ENCODE data around the gene ANAPC1. TPM values are rescaled to one million over a fixed set of nuclear protein-coding genes. Genes with fewer than 3 reads are reported as not detected.
"Not testable (repeated sequence)": the region's sequence is repeated elsewhere in the genome, so short reads cannot be mapped to it uniquely, and the experiment has no call there.

The ANAPC1 gene
- total and polyA plus RNA-seq, 7 experiments from 2014 or later = 30.6 to 77.2 (median 58.5) TPM

GRCh38 chr2:111905990-111906735, 22.2 kb upstream of the ANAPC1 start:
- POLR2A ChIA-PET = interaction anchor here (1.1 kb wide), 1 partner anchor 148 kb away, joined by 3 read pairs; no protein-coding TSS in a partner anchor
- no peaks in the 10 kb centered on the region for H3K9me3 Mint-ChIP-seq
- peaks cover 6 to 23% (median 11%) of the 10 kb centered on the region in 7 donors for H3K4me1 Mint-ChIP-seq
- H3K4me1 ChIP-seq (ENCODE audit: control insufficient read depth in 2 of 2, insufficient read depth in 2 of 2, low read length in 2 of 2) = peaks cover 0 to 10% of the 10 kb centered on the region in 2 donors
- H3K36me3 ChIP-seq (ENCODE audit: control insufficient read depth in 2 of 3, insufficient read depth in 3 of 3, low read length in 3 of 3) = no peaks in the 10 kb centered on the region
- H3K4me3 ChIP-seq (ENCODE audit: low read length) = no peak overlapping the region
- H3K4me3 Mint-ChIP-seq = peak overlapping the region in 6 of 10 donors; percentile 34 to 59 (median 43)
- peaks cover 0 to 20% (median 0%) of the 10 kb centered on the region in 5 donors for H3K27me3 Mint-ChIP-seq
- peak overlapping the region in 8 of 9 donors; percentile 47 to 87 (median 72) for H3K27ac Mint-ChIP-seq
- CTCF ChIA-PET = interaction anchor here (0.6 to 1.1 kb wide), 2 partner anchors 140 to 142 kb away, joined by 3 read pairs; no protein-coding TSS in a partner anchor
- ATAC-seq (no peak), DNase-seq (peak in 3 of 9 donors; percentile 11 to 21 (median 18))
- H3K36me3 Mint-ChIP-seq = no peaks in the 10 kb centered on the region
- intact Hi-C loops (cut with micrococcal nuclease) = no loop called here
- no peak overlapping the region for H3K27ac ChIP-seq (ENCODE audit: low read depth, low read length)
- no peaks in the 10 kb centered on the region for H3K9me3 ChIP-seq (ENCODE audit: control insufficient read depth in 2 of 3, low read length in 3 of 3)
- no peaks in the 10 kb centered on the region for H3K27me3 ChIP-seq (ENCODE audit: control insufficient read depth in 2 of 2, insufficient read depth in 2 of 2, low read length in 2 of 2)

- H3K36me3 ChIP-seq (ENCODE audit: control insufficient read depth in 2 of 3, insufficient read depth in 3 of 3, low read length in 3 of 3); H3K36me3 Mint-ChIP-seq; H3K27ac ChIP-seq (ENCODE audit: low read depth, low read length); H3K9me3 Mint-ChIP-seq; H3K9me3 ChIP-seq (ENCODE audit: control insufficient read depth in 2 of 3, low read length in 3 of 3); DNase-seq; intact Hi-C loops (cut with micrococcal nuclease); H3K27me3 ChIP-seq (ENCODE audit: control insufficient read depth in 2 of 2, insufficient read depth in 2 of 2, low read length in 2 of 2); ATAC-seq; H3K4me3 ChIP-seq (ENCODE audit: low read length): not testable (repeated sequence)
- H3K4me1 ChIP-seq (ENCODE audit: control insufficient read depth in 2 of 2, insufficient read depth in 2 of 2, low read length in 2 of 2) = peaks cover 0 to 10% of the 10 kb centered on the region in 2 donors
- ChIA-PET POLR2A (interaction anchor here (0.6 to 1.1 kb wide), 2 partner anchors 9 to 148 kb away, joined by 3 read pairs; no protein-coding TSS in a partner anchor), CTCF (interaction anchor here (1.1 kb wide), 1 partner anchor 143 kb away, joined by 3 read pairs; no protein-coding TSS in a partner anchor)
- peak overlapping the region in 2 of 9 donors; percentile 50 to 78 for H3K27ac Mint-ChIP-seq
- H3K4me3 Mint-ChIP-seq = peak overlapping the region in 1 of 10 donors; percentile 1
- peaks cover 0 to 25% (median 4%) of the 10 kb centered on the region in 5 donors for H3K27me3 Mint-ChIP-seq
- peaks cover 6 to 29% (median 15%) of the 10 kb centered on the region in 7 donors for H3K4me1 Mint-ChIP-seq
Measured at GRCh38 chr2:111905475-111905869, 21.5 kb upstream of the ANAPC1 start.

- Histone ChIP-seq H3K36me3 (ENCODE audit: control insufficient read depth in 2 of 3, insufficient read depth in 3 of 3, low read length in 3 of 3) (no peaks in the 10 kb centered on the region), H3K4me1 (ENCODE audit: control insufficient read depth in 2 of 2, insufficient read depth in 2 of 2, low read length in 2 of 2) (peaks cover 0 to 10% of the 10 kb centered on the region in 2 donors), H3K4me3 (ENCODE audit: low read length) (no peak overlapping the region), H3K27ac (ENCODE audit: low read depth, low read length) (no peak overlapping the region), H3K9me3 (ENCODE audit: control insufficient read depth in 2 of 3, low read length in 3 of 3) (no peaks in the 10 kb centered on the region), H3K27me3 (ENCODE audit: control insufficient read depth in 2 of 2, insufficient read depth in 2 of 2, low read length in 2 of 2) (no peaks in the 10 kb centered on the region)
- ChIA-PET CTCF (no interaction called here), POLR2A (interaction anchor here (0.6 to 1.1 kb wide), 2 partner anchors 9 to 149 kb away, joined by 3 read pairs; no protein-coding TSS in a partner anchor)
- no peak overlapping the region for H3K27ac Mint-ChIP-seq
- H3K27me3 Mint-ChIP-seq = peaks cover 0 to 31% (median 7%) of the 10 kb centered on the region in 5 donors
- H3K9me3 Mint-ChIP-seq = no peaks in the 10 kb centered on the region
- H3K4me3 Mint-ChIP-seq = no peak overlapping the region
- peaks cover 6 to 34% (median 15%) of the 10 kb centered on the region in 7 donors for H3K4me1 Mint-ChIP-seq
- no peak for DNase-seq
- ATAC-seq = no peak
- no peaks in the 10 kb centered on the region for H3K36me3 Mint-ChIP-seq
- intact Hi-C loops (cut with micrococcal nuclease) = no loop called here
Measured at GRCh38 chr2:111904726-111905474, 20.9 kb upstream of the ANAPC1 start.

- intact Hi-C loops (cut with micrococcal nuclease) = no loop called here
- DNase-seq (no peak), ATAC-seq (no peak)
- peaks cover 0 to 10% of the 10 kb centered on the region in 2 donors for H3K4me1 ChIP-seq (ENCODE audit: control insufficient read depth in 2 of 2, insufficient read depth in 2 of 2, low read length in 2 of 2)
- peaks cover 0 to 40% (median 7%) of the 10 kb centered on the region in 5 donors for H3K27me3 Mint-ChIP-seq
- no peak overlapping the region for H3K27ac ChIP-seq (ENCODE audit: low read depth, low read length)
- peaks cover 6 to 37% (median 15%) of the 10 kb centered on the region in 7 donors for H3K4me1 Mint-ChIP-seq
- POLR2A ChIA-PET = no interaction called here
- H3K36me3 ChIP-seq (ENCODE audit: control insufficient read depth in 2 of 3, insufficient read depth in 3 of 3, low read length in 3 of 3) = no peaks in the 10 kb centered on the region
- no peaks in the 10 kb centered on the region for H3K9me3 ChIP-seq (ENCODE audit: control insufficient read depth in 2 of 3, low read length in 3 of 3)
- H3K4me3 ChIP-seq (ENCODE audit: low read length) = no peak overlapping the region
- H3K27ac Mint-ChIP-seq = no peak overlapping the region
- H3K4me3 Mint-ChIP-seq = no peak overlapping the region
- no peaks in the 10 kb centered on the region for H3K27me3 ChIP-seq (ENCODE audit: control insufficient read depth in 2 of 2, insufficient read depth in 2 of 2, low read length in 2 of 2)
- H3K9me3 Mint-ChIP-seq = no peaks in the 10 kb centered on the region
- no peaks in the 10 kb centered on the region for H3K36me3 Mint-ChIP-seq
- CTCF ChIA-PET = no interaction called here
Measured at GRCh38 chr2:111903930-111904439, 20.0 kb upstream of the ANAPC1 start.

GRCh38 chr2:111903516-111903915, 19.5 kb upstream of the ANAPC1 start:
- Histone ChIP-seq H3K27ac (ENCODE audit: low read depth, low read length) (no peak overlapping the region), H3K27me3 (ENCODE audit: control insufficient read depth in 2 of 2, insufficient read depth in 2 of 2, low read length in 2 of 2) (no peaks in the 10 kb centered on the region), H3K9me3 (ENCODE audit: control insufficient read depth in 2 of 3, low read length in 3 of 3) (no peaks in the 10 kb centered on the region), H3K36me3 (ENCODE audit: control insufficient read depth in 2 of 3, insufficient read depth in 3 of 3, low read length in 3 of 3) (no peaks in the 10 kb centered on the region), H3K4me3 (ENCODE audit: low read length) (no peak overlapping the region), H3K4me1 (ENCODE audit: control insufficient read depth in 2 of 2, insufficient read depth in 2 of 2, low read length in 2 of 2) (peaks cover 0 to 10% of the 10 kb centered on the region in 2 donors)
- ChIA-PET POLR2A (no interaction called here), CTCF (interaction anchor here (0.6 kb wide), 1 partner anchor 14 kb away, joined by 3 read pairs; no protein-coding TSS in a partner anchor)
- Mint-ChIP-seq H3K9me3 (no peaks in the 10 kb centered on the region), H3K36me3 (no peaks in the 10 kb centered on the region), H3K4me1 (peaks cover 6 to 37% (median 15%) of the 10 kb centered on the region in 7 donors), H3K27ac (no peak overlapping the region), H3K27me3 (peaks cover 0 to 41% (median 7%) of the 10 kb centered on the region in 5 donors), H3K4me3 (no peak overlapping the region)
- no peak for ATAC-seq
- intact Hi-C loops (cut with micrococcal nuclease) = no loop called here
- no peak for DNase-seq

GRCh38 chr2:111900859-111901258, 16.9 kb upstream of the ANAPC1 start:
- H3K36me3 Mint-ChIP-seq = no peaks in the 10 kb centered on the region
- H3K27ac Mint-ChIP-seq = peak overlapping the region in 1 of 9 donors; percentile 9
- POLR2A ChIA-PET = interaction anchor here (1.0 kb wide), 1 partner anchor 10 kb away, joined by 3 read pairs; no protein-coding TSS in a partner anchor
- no peaks in the 10 kb centered on the region for H3K9me3 Mint-ChIP-seq
- Histone ChIP-seq H3K9me3 (ENCODE audit: control insufficient read depth in 2 of 3, low read length in 3 of 3) (no peaks in the 10 kb centered on the region), H3K36me3 (ENCODE audit: control insufficient read depth in 2 of 3, insufficient read depth in 3 of 3, low read length in 3 of 3) (no peaks in the 10 kb centered on the region), H3K27me3 (ENCODE audit: control insufficient read depth in 2 of 2, insufficient read depth in 2 of 2, low read length in 2 of 2) (no peaks in the 10 kb centered on the region), H3K4me1 (ENCODE audit: control insufficient read depth in 2 of 2, insufficient read depth in 2 of 2, low read length in 2 of 2) (peaks cover 0 to 6% of the 10 kb centered on the region in 2 donors), H3K4me3 (ENCODE audit: low read length) (no peak overlapping the region), H3K27ac (ENCODE audit: low read depth, low read length) (no peak overlapping the region)
- intact Hi-C loops (cut with micrococcal nuclease) = no loop called here
- CTCF ChIA-PET = interaction anchor here (1.0 kb wide), 1 partner anchor 9 kb away, joined by 3 read pairs; no protein-coding TSS in a partner anchor
- no peak for DNase-seq
- peaks cover 4 to 25% (median 13%) of the 10 kb centered on the region in 7 donors for H3K4me1 Mint-ChIP-seq
- peak overlapping the region in 2 of 10 donors; percentile 1 to 3 for H3K4me3 Mint-ChIP-seq
- ATAC-seq = no peak
- H3K27me3 Mint-ChIP-seq = peaks cover 0 to 54% (median 18%) of the 10 kb centered on the region in 5 donors

All from naive thymus-derived CD4-positive, alpha-beta T cell (primary cell).